Measurements from ENCODE around the gene FGR. TPM values are rescaled to one million over a fixed set of nuclear protein-coding genes. Genes with fewer than 3 reads are reported as not detected.

Gene FGR
- polyA plus RNA-seq, 3 donors, result 371 to 1,340 (median 571) TPM

DNA sequence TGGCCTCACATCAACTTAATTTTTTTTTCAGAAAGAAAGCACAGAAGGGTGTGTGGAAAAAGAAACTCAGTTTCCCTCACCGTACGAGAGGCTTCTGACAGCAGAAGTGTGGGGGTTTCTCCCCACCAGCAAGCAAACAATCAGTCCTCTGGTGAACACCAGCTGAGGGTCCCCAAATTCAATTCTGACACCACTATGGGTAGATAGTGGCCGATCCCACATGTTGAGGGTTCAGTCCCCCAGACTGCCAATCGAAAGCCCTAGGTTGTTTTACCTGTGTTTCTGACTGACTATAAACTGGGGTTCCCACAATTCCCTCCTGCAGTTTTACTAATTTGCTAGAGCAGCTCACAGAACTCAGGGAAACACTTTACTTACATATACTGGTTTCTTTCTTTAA lies 34.9 kb upstream of the FGR start:
- peaks cover 54% of the 10 kb centered on the region for H3K4me1 Mint-ChIP-seq
- peak overlapping the region; percentile 77 for H3K4me2 ChIP-seq (replicated peaks; ENCODE audit: extremely low read depth, low read length, poor library complexity, severe bottlenecking)
- H3K4me3 Mint-ChIP-seq, result peak overlapping the region in 1 of 2 donors; percentile 79
- H3K9ac ChIP-seq (ENCODE audit: insufficient read depth, low read length, poor library complexity, severe bottlenecking), result no peak overlapping the region
- peaks cover 25% of the 10 kb centered on the region for H4K20me1 ChIP-seq (ENCODE audit: insufficient read depth, low read length)
- H3K36me3 Mint-ChIP-seq, result peaks cover 9 to 20% of the 10 kb centered on the region in 2 donors
- intact Hi-C loops (cut with micrococcal nuclease), result loop anchor here (5.0 to 10.0 kb wide), 5 partner anchors 57 to 365 kb away; partner anchors contain the start of genes FAM76A (in 1 of the 2) and TMEM222 (in 1 of the 2)
- H3K9me3 ChIP-seq (replicated peaks in 1 of 2; ENCODE audit: control insufficient read depth in 1 of 2, insufficient read depth in 1 of 2, low read length in 2 of 2), result no peaks in the 10 kb centered on the region
- 80% methylated on average over 1 of the region's 4 CpGs for WGBS (ENCODE audit: insufficient coverage)
- TF ChIP-seq, protein P1, sequence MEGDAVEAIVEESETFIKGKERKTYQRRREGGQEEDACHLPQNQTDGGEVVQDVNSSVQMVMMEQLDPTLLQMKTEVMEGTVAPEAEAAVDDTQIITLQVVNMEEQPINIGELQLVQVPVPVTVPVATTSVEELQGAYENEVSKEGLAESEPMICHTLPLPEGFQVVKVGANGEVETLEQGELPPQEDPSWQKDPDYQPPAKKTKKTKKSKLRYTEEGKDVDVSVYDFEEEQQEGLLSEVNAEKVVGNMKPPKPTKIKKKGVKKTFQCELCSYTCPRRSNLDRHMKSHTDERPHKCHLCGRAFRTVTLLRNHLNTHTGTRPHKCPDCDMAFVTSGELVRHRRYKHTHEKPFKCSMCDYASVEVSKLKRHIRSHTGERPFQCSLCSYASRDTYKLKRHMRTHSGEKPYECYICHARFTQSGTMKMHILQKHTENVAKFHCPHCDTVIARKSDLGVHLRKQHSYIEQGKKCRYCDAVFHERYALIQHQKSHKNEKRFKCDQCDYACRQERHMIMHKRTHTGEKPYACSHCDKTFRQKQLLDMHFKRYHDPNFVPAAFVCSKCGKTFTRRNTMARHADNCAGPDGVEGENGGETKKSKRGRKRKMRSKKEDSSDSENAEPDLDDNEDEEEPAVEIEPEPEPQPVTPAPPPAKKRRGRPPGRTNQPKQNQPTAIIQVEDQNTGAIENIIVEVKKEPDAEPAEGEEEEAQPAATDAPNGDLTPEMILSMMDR (IDR thresholded peaks at IDR 0.05), result no peak
- DNase-seq, result no peak
- peaks cover 0 to 2% (median 0%) of the 10 kb centered on the region in 7 donors for H3K9me3 Mint-ChIP-seq
- peak overlapping the region in 1 of 7 donors; percentile 74 for H3K27ac Mint-ChIP-seq
- peaks cover 7 to 13% of the 10 kb centered on the region in 2 donors for H3K36me3 ChIP-seq (replicated peaks in 1 of 2; ENCODE audit: control insufficient read depth in 1 of 2, insufficient read depth in 2 of 2, low read length in 2 of 2)
- H3K79me2 ChIP-seq (ENCODE audit: insufficient read depth, low read length), result peaks cover 14% of the 10 kb centered on the region
- H3K27me3 ChIP-seq (ENCODE audit: control insufficient read depth in 2 of 2, insufficient read depth in 2 of 2, low read length in 2 of 2), result no peaks in the 10 kb centered on the region
- H3K4me1 ChIP-seq (ENCODE audit: control insufficient read depth in 1 of 2, insufficient read depth in 2 of 2, low read length in 2 of 2), result peaks cover 50 to 69% of the 10 kb centered on the region in 2 donors
- H2AFZ ChIP-seq (ENCODE audit: insufficient read depth, low read depth, low read length, poor library complexity, severe bottlenecking), result no peak overlapping the region
- peak overlapping the region in 1 of 3 experiments; percentile 67 for H3K4me3 ChIP-seq (replicated peaks in 1 of 3; ENCODE audit: low read depth in 2 of 3, low read length in 3 of 3)
- peaks cover 0 to 3% (median 2%) of the 10 kb centered on the region in 3 donors for H3K27me3 Mint-ChIP-seq (ENCODE audit: low read depth in 3 of 3)
- no peak overlapping the region for H3K27ac ChIP-seq (ENCODE audit: low read depth in 1 of 2, low read length in 2 of 2)

- H3K27me3 Mint-ChIP-seq (ENCODE audit: low read depth in 3 of 3), result peaks cover 0 to 3% (median 2%) of the 10 kb centered on the region in 3 donors
- peaks cover 9 to 20% of the 10 kb centered on the region in 2 donors for H3K36me3 Mint-ChIP-seq
- Histone ChIP-seq H2AFZ (ENCODE audit: insufficient read depth, low read depth, low read length, poor library complexity, severe bottlenecking) (peak overlapping the region; percentile 77), H3K9me3 (replicated peaks in 1 of 2; ENCODE audit: control insufficient read depth in 1 of 2, insufficient read depth in 1 of 2, low read length in 2 of 2) (no peaks in the 10 kb centered on the region), H3K36me3 (replicated peaks in 1 of 2; ENCODE audit: control insufficient read depth in 1 of 2, insufficient read depth in 2 of 2, low read length in 2 of 2) (peaks cover 7 to 13% of the 10 kb centered on the region in 2 donors), H3K27me3 (ENCODE audit: control insufficient read depth in 2 of 2, insufficient read depth in 2 of 2, low read length in 2 of 2) (no peaks in the 10 kb centered on the region), H3K9ac (ENCODE audit: insufficient read depth, low read length, poor library complexity, severe bottlenecking) (peak overlapping the region; percentile 25), H3K79me2 (ENCODE audit: insufficient read depth, low read length) (peaks cover 14% of the 10 kb centered on the region), H4K20me1 (ENCODE audit: insufficient read depth, low read length) (peaks cover 25% of the 10 kb centered on the region), H3K27ac (ENCODE audit: low read depth in 1 of 2, low read length in 2 of 2) (no peak overlapping the region), H3K4me2 (replicated peaks; ENCODE audit: extremely low read depth, low read length, poor library complexity, severe bottlenecking) (peak overlapping the region; percentile 77), H3K4me3 (replicated peaks in 1 of 3; ENCODE audit: low read depth in 2 of 3, low read length in 3 of 3) (peak overlapping the region; percentile 23 to 67 (median 31)), H3K4me1 (ENCODE audit: control insufficient read depth in 1 of 2, insufficient read depth in 2 of 2, low read length in 2 of 2) (peaks cover 50 to 69% of the 10 kb centered on the region in 2 donors)
- H3K4me1 Mint-ChIP-seq, result peaks cover 58% of the 10 kb centered on the region
- intact Hi-C loops (cut with micrococcal nuclease), result loop anchor here (5.0 to 10.0 kb wide), 4 partner anchors 58 to 344 kb away; partner anchors contain the start of genes FAM76A (in 1 of the 2) and TMEM222 (in 1 of the 2)
- TF ChIP-seq, protein P1 (IDR thresholded peaks at IDR 0.05), result peak; percentile 92
- peak overlapping the region; percentile 76 to 79 for H3K4me3 Mint-ChIP-seq
- DNase-seq, result peak; percentile 51 to 64 (median 57)
- peak overlapping the region in 6 of 7 donors; percentile 50 to 88 (median 78) for H3K27ac Mint-ChIP-seq
- 16% methylated on average over 34 of the region's 36 CpGs for WGBS (ENCODE audit: insufficient coverage)
- peaks cover 0 to 2% (median 0%) of the 10 kb centered on the region in 7 donors for H3K9me3 Mint-ChIP-seq
These were observed 34.1 kb upstream of the FGR start for GRCh38 chr1:27668808-27669723.

All from CD14-positive monocyte (primary cell).